Stimulated activated effector memory CD8-positive, alpha-beta T cell treated with anti-CD3 and anti-CD28 coated beads, Interleukin-12 subunit alpha, Interleukin-12 subunit beta, amount 100 ng/mL, for 72 hours (primary cell): ENCODE results near the gene RERE.
"Not testable (repeated sequence)": the region's sequence is repeated elsewhere in the genome, so short reads cannot be mapped to it uniquely, and the experiment has no call there.

Experiments used
- ATAC-seq: fragments of 150-1000 bp; cut with Tn5 transposase; 2 replicates; pipeline ENCODE4 v1.10.0; 2021
- DNase-seq, 2 donors: peaks; one replicate each; pipeline ENCODE4 v3.0.0; 2021 to 2022; ENCODE audit warnings: low spot score in 2 of 2
- H3K27ac Mint-ChIP-seq: one replicate; pipeline ENCODE4 v1.8.0; 2022; ENCODE audit warnings: mild to moderate bottlenecking, mixed read lengths
- H3K36me3 Mint-ChIP-seq: one replicate; pipeline ENCODE4 v1.8.0; 2022; ENCODE audit warnings: mild to moderate bottlenecking, mixed read lengths
- H3K4me1 Mint-ChIP-seq: one replicate; pipeline ENCODE4 v1.8.0; 2022; ENCODE audit warnings: mixed read lengths
- H3K4me3 Mint-ChIP-seq: one replicate; pipeline ENCODE4 v1.8.0; 2022; ENCODE audit warnings: mild to moderate bottlenecking, mixed read lengths
- H3K9me3 Mint-ChIP-seq: one replicate; pipeline ENCODE4 v1.8.0; 2022; ENCODE audit warnings: mixed read lengths

RERE gene

GRCh38 chr1:8457760-8458381 lies 359.6 kb downstream of the RERE start:
- H3K9me3 Mint-ChIP-seq = no peaks in the 10 kb centered on the region
- no peak for DNase-seq
- no peak overlapping the region for H3K27ac Mint-ChIP-seq
- no peaks in the 10 kb centered on the region for H3K4me1 Mint-ChIP-seq
- no peak overlapping the region for H3K4me3 Mint-ChIP-seq
- ATAC-seq = no peak
- no peaks in the 10 kb centered on the region for H3K36me3 Mint-ChIP-seq

- Mint-ChIP-seq H3K36me3 (no peaks in the 10 kb centered on the region), H3K4me1 (no peaks in the 10 kb centered on the region), H3K4me3 (no peak overlapping the region), H3K27ac (no peak overlapping the region), H3K9me3 (no peaks in the 10 kb centered on the region)
- no peak for ATAC-seq
- DNase-seq = no peak
Observed at GRCh38 chr1:8456991-8457390, 360.4 kb downstream of the RERE start.

GRCh38 chr1:8456308-8456912 lies 361.0 kb downstream of the RERE start:
- no peak overlapping the region for H3K4me3 Mint-ChIP-seq
- no peaks in the 10 kb centered on the region for H3K36me3 Mint-ChIP-seq
- DNase-seq (no peak), ATAC-seq (no peak)
- no peaks in the 10 kb centered on the region for H3K9me3 Mint-ChIP-seq
- H3K27ac Mint-ChIP-seq = no peak overlapping the region
- no peaks in the 10 kb centered on the region for H3K4me1 Mint-ChIP-seq

GRCh38 chr1:8455700-8456307 lies 361.6 kb downstream of the RERE start:
- ATAC-seq = no peak
- no peak for DNase-seq
- Mint-ChIP-seq H3K27ac (no peak overlapping the region), H3K4me1 (no peaks in the 10 kb centered on the region), H3K4me3 (no peak overlapping the region), H3K36me3 (no peaks in the 10 kb centered on the region), H3K9me3 (no peaks in the 10 kb centered on the region)

- no peak overlapping the region for H3K4me3 Mint-ChIP-seq
- H3K36me3 Mint-ChIP-seq = peaks cover 6% of the 10 kb centered on the region
- no peak overlapping the region for H3K27ac Mint-ChIP-seq
- ATAC-seq (no peak), DNase-seq (no peak)
- peaks cover 17% of the 10 kb centered on the region for H3K4me1 Mint-ChIP-seq
- H3K9me3 Mint-ChIP-seq = no peaks in the 10 kb centered on the region
Observed at GRCh38 chr1:8450312-8450711, 367.1 kb downstream of the RERE start.

- peak overlapping the region; percentile 13 for H3K27ac Mint-ChIP-seq
- DNase-seq (no peak), ATAC-seq (peak; percentile 69)
- H3K36me3 Mint-ChIP-seq = peaks cover 6% of the 10 kb centered on the region
- no peaks in the 10 kb centered on the region for H3K9me3 Mint-ChIP-seq
- H3K4me1 Mint-ChIP-seq = peaks cover 17% of the 10 kb centered on the region
- H3K4me3 Mint-ChIP-seq = no peak overlapping the region
Observed at GRCh38 chr1:8448911-8449661, 368.4 kb downstream of the RERE start.

GRCh38 chr1:8448505-8448904 lies 368.9 kb downstream of the RERE start:
- not testable (repeated sequence) for DNase-seq, ATAC-seq, H3K36me3 Mint-ChIP-seq, H3K4me3 Mint-ChIP-seq, H3K9me3 Mint-ChIP-seq
- H3K27ac Mint-ChIP-seq = peak overlapping the region; percentile 13
- peaks cover 17% of the 10 kb centered on the region for H3K4me1 Mint-ChIP-seq

GRCh38 chr1:8447616-8448150 lies 369.8 kb downstream of the RERE start:
- peaks cover 6% of the 10 kb centered on the region for H3K36me3 Mint-ChIP-seq
- H3K4me3 Mint-ChIP-seq = no peak overlapping the region
- no peaks in the 10 kb centered on the region for H3K9me3 Mint-ChIP-seq
- no peak overlapping the region for H3K27ac Mint-ChIP-seq
- ATAC-seq = no peak
- peaks cover 17% of the 10 kb centered on the region for H3K4me1 Mint-ChIP-seq
- no peak for DNase-seq

- peak; percentile 70 for ATAC-seq
- H3K36me3 Mint-ChIP-seq, H3K27ac Mint-ChIP-seq, H3K9me3 Mint-ChIP-seq, DNase-seq: not testable (repeated sequence)
- Mint-ChIP-seq H3K4me1 (peaks cover 17% of the 10 kb centered on the region), H3K4me3 (peak overlapping the region; percentile 9)
Observed at GRCh38 chr1:8446119-8446518, 371.3 kb downstream of the RERE start.

GRCh38 chr1:8443558-8444194 lies 373.8 kb downstream of the RERE start:
- Mint-ChIP-seq H3K36me3 (peaks cover 3% of the 10 kb centered on the region), H3K4me1 (peaks cover 23% of the 10 kb centered on the region), H3K4me3 (no peak overlapping the region), H3K27ac (no peak overlapping the region), H3K9me3 (no peaks in the 10 kb centered on the region)
- ATAC-seq (no peak), DNase-seq (no peak)

- no peaks in the 10 kb centered on the region for H3K9me3 Mint-ChIP-seq
- no peak overlapping the region for H3K4me3 Mint-ChIP-seq
- H3K4me1 Mint-ChIP-seq = peaks cover 15% of the 10 kb centered on the region
- no peak for DNase-seq
- H3K36me3 Mint-ChIP-seq = no peaks in the 10 kb centered on the region
- no peak for ATAC-seq
- H3K27ac Mint-ChIP-seq = no peak overlapping the region
Observed at GRCh38 chr1:8441426-8441825, 376.0 kb downstream of the RERE start.

- DNase-seq (no peak), ATAC-seq (no peak)
- H3K9me3 Mint-ChIP-seq = no peaks in the 10 kb centered on the region
- H3K36me3 Mint-ChIP-seq = no peaks in the 10 kb centered on the region
- H3K4me1 Mint-ChIP-seq = peaks cover 12% of the 10 kb centered on the region
- no peak overlapping the region for H3K4me3 Mint-ChIP-seq
- no peak overlapping the region for H3K27ac Mint-ChIP-seq
Observed at GRCh38 chr1:8439015-8439702, 378.3 kb downstream of the RERE start.

GRCh38 chr1:8438489-8438888 lies 379.0 kb downstream of the RERE start:
- DNase-seq = no peak
- Mint-ChIP-seq H3K4me3 (no peak overlapping the region), H3K27ac (no peak overlapping the region)

GRCh38 chr1:8437347-8437746 lies 380.1 kb downstream of the RERE start:
- no peak for ATAC-seq
- H3K36me3 Mint-ChIP-seq = no peaks in the 10 kb centered on the region
- DNase-seq = no peak
- peaks cover 13% of the 10 kb centered on the region for H3K4me1 Mint-ChIP-seq
- no peak overlapping the region for H3K4me3 Mint-ChIP-seq
- H3K27ac Mint-ChIP-seq = no peak overlapping the region
- no peaks in the 10 kb centered on the region for H3K9me3 Mint-ChIP-seq

More at GRCh38 chr1:8438489-8438888, 379.0 kb downstream of the RERE start:
- ATAC-seq = no peak
- Mint-ChIP-seq H3K36me3 (no peaks in the 10 kb centered on the region), H3K4me1 (peaks cover 12% of the 10 kb centered on the region), H3K9me3 (no peaks in the 10 kb centered on the region)
